GM23248 (cell line): ENCODE measurements around the gene GCN1. TPM values are rescaled to one million over a fixed set of nuclear protein-coding genes. Genes with fewer than 3 reads are reported as not detected.
A peak's percentile ranks its signal among the peaks of the same experiment; 100 is the strongest.

ENCODE experiments used
- DNase-seq: peaks from one replicate; pipeline ENCODE4 v3.0.0-alpha.2; 2015
- H2AFZ ChIP-seq: fragments of 200-600 bp; sonication (generic); 2 replicates; pipeline ENCODE4 v1.6.1; 2016; ENCODE audit warnings: antibody characterized with exemption
- H3F3A ChIP-seq: fragments of 200-600 bp; sonication (generic); 2 replicates; pipeline ENCODE4 v1.6.1; 2016; ENCODE audit warnings: mild to moderate bottlenecking, antibody characterized with exemption, mixed run types; ENCODE audit not compliant: insufficient read depth
- H3K27ac ChIP-seq: fragments of 200-600 bp; sonication (generic); 2 replicates; pipeline ENCODE4 v1.5.1; 2016; ENCODE audit warnings: mild to moderate bottlenecking
- H3K27me3 ChIP-seq: fragments of 200-600 bp; sonication (generic); replicated peaks from 2 replicates; pipeline ENCODE4 v1.6.1; 2016; ENCODE audit warnings: mild to moderate bottlenecking; ENCODE audit not compliant: insufficient read depth
- H3K36me3 ChIP-seq: fragments of 200-600 bp; sonication (generic); 2 replicates; pipeline ENCODE4 v1.6.1; 2016; ENCODE audit warnings: low read depth, mild to moderate bottlenecking
- H3K4me1 ChIP-seq: fragments of 200-600 bp; sonication (generic); 2 replicates; pipeline ENCODE4 v1.6.1; 2016; ENCODE audit warnings: mild to moderate bottlenecking; ENCODE audit not compliant: insufficient read depth
- H3K4me2 ChIP-seq: fragments of 200-600 bp; sonication (generic); one replicate; pipeline ENCODE4 v1.6.1; 2016; ENCODE audit warnings: mild to moderate bottlenecking; ENCODE audit not compliant: unreplicated experiment
- H3K4me3 ChIP-seq: fragments of 200-600 bp; sonication (generic); 2 replicates; pipeline ENCODE4 v1.5.1; 2016; ENCODE audit warnings: mild to moderate bottlenecking
- H3K79me2 ChIP-seq: fragments of 200-600 bp; sonication (generic); 2 replicates; pipeline ENCODE4 v1.6.1; 2016; ENCODE audit warnings: mild to moderate bottlenecking; ENCODE audit not compliant: insufficient read depth
- H3K9ac ChIP-seq: fragments of 200-600 bp; sonication (generic); 2 replicates; pipeline ENCODE4 v1.6.1; 2016; ENCODE audit warnings: mild to moderate bottlenecking
- H3K9me2 ChIP-seq: fragments of 200-600 bp; sonication (generic); 2 replicates; pipeline ENCODE4 v1.6.1; 2016; ENCODE audit warnings: mixed run types, mild to moderate bottlenecking, moderate library complexity; ENCODE audit not compliant: insufficient read depth
- H3K9me3 ChIP-seq: fragments of 200-600 bp; sonication (generic); one replicate; pipeline ENCODE4 v1.6.1; 2017; ENCODE audit warnings: low read depth
- H4K20me1 ChIP-seq: fragments of 200-600 bp; sonication (generic); 2 replicates; pipeline ENCODE4 v1.6.0; 2016; ENCODE audit not compliant: insufficient read depth
- EZH2 ChIP-seq: fragments of 200-600 bp; sonication (generic); IDR thresholded peaks from 2 replicates; pipeline ENCODE4 v1.6.1; 2018; ENCODE audit warnings: antibody characterized with exemption, mild to moderate bottlenecking; ENCODE audit not compliant: insufficient read depth, poor library complexity, severe bottlenecking
- EZH2phosphoT487 ChIP-seq: fragments of 200-600 bp; sonication (generic); IDR thresholded peaks from 2 replicates; pipeline ENCODE4 v1.6.1; 2018; ENCODE audit warnings: antibody characterized with exemption, moderate library complexity, mild to moderate bottlenecking, low read depth; ENCODE audit not compliant: insufficient read depth
- WGBS, 2 experiments: methylation state at CpG; one replicate each; pipeline ENCODE4 v1.1.6; 2015 to 2017; ENCODE audit warnings: low lambda C conversion rate in 2 of 2, low coverage in 1 of 2; ENCODE audit errors: missing lambda C conversion rate in 2 of 2; 5-methylcytosine and 5-hydroxymethylcytosine counted together
- in situ Hi-C: fragments of 300-500 bp; cut with MboI; formaldehyde crosslinking; loops from 2 replicates; pipeline ENCODE4 v1.15.0; 2020
- polyA plus RNA-seq: library from polyadenylated mRNA; unstranded; fragments of >200 nt; fragmentation: Nextera tagmentation; extraction: Ambion mirVana; gene quantifications from 2 replicates; pipeline ENCODE4 v1.2.1, GENCODE V29; 2016
- total RNA-seq: library from RNA; depleted of rRNA; stranded (reverse); fragments of >200 nt; shearing (Covaris generic); gene quantifications from 2 replicates; pipeline ENCODE4 v1.2.3, GENCODE V29; 2014

The GCN1 gene
- total and polyA plus RNA-seq, 2 experiments from 2014 or later, result 24.2 to 74.8 TPM

- Histone ChIP-seq H3K9ac (no peak overlapping the region), H3K36me3 (peaks cover 5% of the 10 kb centered on the region; the same call in 1 of the 2 replicates), H4K20me1 (no peaks in the 10 kb centered on the region), H2AFZ (no peak overlapping the region), H3K4me3 (no peak overlapping the region), H3K27me3 (no peaks in the 10 kb centered on the region), H3K4me2 (no peak overlapping the region), H3F3A (no peaks in the 10 kb centered on the region), H3K27ac (no peak overlapping the region), H3K9me3 (no peaks in the 10 kb centered on the region), H3K9me2 (no peaks in the 10 kb centered on the region), H3K4me1 (no peaks in the 10 kb centered on the region), H3K79me2 (peaks cover 77% of the 10 kb centered on the region)
- 41 to 45% methylated on average over 20 to 21 of the region's 21 CpGs for WGBS, 2 experiments
- peak; percentile 73 for DNase-seq
- TF ChIP-seq EZH2 (no peak), EZH2phosphoT487 (no peak)
- in situ Hi-C loops, result no loop called here
Measured at GRCh38 chr12:120100630-120101029, 93.9 kb downstream of the GCN1 start.

GRCh38 chr12:120099738-120100137 is 94.8 kb downstream of the GCN1 start:
- 88 to 94% methylated on average over 10 to 11 of the region's 11 CpGs for WGBS, 2 experiments
- Histone ChIP-seq H3K36me3 (peaks cover 5% of the 10 kb centered on the region; the same call in 1 of the 2 replicates), H3K27me3 (no peaks in the 10 kb centered on the region), H3K4me1 (no peaks in the 10 kb centered on the region), H3K4me2 (no peak overlapping the region), H3K9me2 (no peaks in the 10 kb centered on the region), H3K27ac (no peak overlapping the region), H4K20me1 (no peaks in the 10 kb centered on the region), H3K9me3 (no peaks in the 10 kb centered on the region), H3K79me2 (peaks cover 68% of the 10 kb centered on the region), H2AFZ (no peak overlapping the region), H3F3A (no peaks in the 10 kb centered on the region), H3K9ac (no peak overlapping the region), H3K4me3 (no peak overlapping the region)
- DNase-seq, result no peak
- in situ Hi-C loops, result no loop called here
- TF ChIP-seq EZH2 (no peak), EZH2phosphoT487 (no peak)

- WGBS, 2 experiments, result 93 to 95% methylated on average over 31 to 36 of the region's 36 CpGs
- DNase-seq, result no peak
- TF ChIP-seq EZH2phosphoT487 (no peak), EZH2 (no peak)
- H3K27ac ChIP-seq, result no peak overlapping the region
- in situ Hi-C loops, result no loop called here
- H3K79me2 ChIP-seq, result peaks cover 60% of the 10 kb centered on the region
- H3K9me3 ChIP-seq, result no peaks in the 10 kb centered on the region
- peaks cover 5% of the 10 kb centered on the region; the same call in 1 of the 2 replicates for H3K36me3 ChIP-seq
- no peaks in the 10 kb centered on the region for H3K9me2 ChIP-seq
- H4K20me1 ChIP-seq, result no peaks in the 10 kb centered on the region
- H3K4me3 ChIP-seq, result no peak overlapping the region
- no peaks in the 10 kb centered on the region for H3F3A ChIP-seq
- H2AFZ ChIP-seq, result no peak overlapping the region
- no peak overlapping the region for H3K4me2 ChIP-seq
- no peak overlapping the region for H3K9ac ChIP-seq
- no peaks in the 10 kb centered on the region for H3K27me3 ChIP-seq
- H3K4me1 ChIP-seq, result no peaks in the 10 kb centered on the region
Measured at GRCh38 chr12:120098756-120099470, 95.6 kb downstream of the GCN1 start.

- Histone ChIP-seq H3K4me3 (no peak overlapping the region), H3K79me2 (peaks cover 38% of the 10 kb centered on the region), H3K36me3 (peaks cover 5% of the 10 kb centered on the region; the same call in 1 of the 2 replicates), H3K9me2 (no peaks in the 10 kb centered on the region), H3K4me2 (no peak overlapping the region), H3K9ac (no peak overlapping the region), H3K4me1 (no peaks in the 10 kb centered on the region), H2AFZ (no peak overlapping the region), H3K27me3 (no peaks in the 10 kb centered on the region), H3K9me3 (no peaks in the 10 kb centered on the region), H3F3A (no peaks in the 10 kb centered on the region), H4K20me1 (no peaks in the 10 kb centered on the region), H3K27ac (no peak overlapping the region)
- in situ Hi-C loops, result no loop called here
- no peak for TF ChIP-seq EZH2
- no peak for TF ChIP-seq EZH2phosphoT487
- WGBS, 2 experiments, result 94 to 97% methylated on average over 27 to 34 of the region's 34 CpGs
- DNase-seq, result no peak
Measured at GRCh38 chr12:120096671-120097202, 97.8 kb downstream of the GCN1 start.
